Peyer's patch (tissue), 4 donors: Measurements from ENCODE around the gene PRRC2B. TPM values are rescaled to one million over a fixed set of nuclear protein-coding genes. Genes with fewer than 3 reads are reported as not detected.
"Not testable (repeated sequence)": the region's sequence is repeated elsewhere in the genome, so short reads cannot be mapped to it uniquely, and the experiment has no call there.

Experiments used
- DNase-seq, 3 donors: peaks; one replicate each; pipeline ENCODE4 v3.0.0-alpha.2; 2017 to 2019
- H3K27ac ChIP-seq, 4 donors: fragments of 200-600 bp; sonication (generic); one replicate each; pipeline ENCODE4 v1.5.1; 2016 to 2019
- H3K27me3 ChIP-seq, 2 donors: fragments of 200-600 bp; sonication (generic); one replicate each; pipeline ENCODE4 v1.5.1; 2019
- H3K36me3 ChIP-seq, 3 donors: fragments of 200-600 bp; sonication (generic); one replicate each; pipeline ENCODE4 v1.5.1; 2016 to 2019
- H3K4me1 ChIP-seq, 4 donors: fragments of 200-600 bp; sonication (generic); one replicate each; pipeline ENCODE4 v1.5.1; 2016 to 2019
- H3K4me3 ChIP-seq, 4 donors: fragments of 200-600 bp; sonication (generic); 1 replicate in 3 of 4; 2 replicates in 1 of 4; pipeline ENCODE4 v1.5.1; 2016 to 2019; ENCODE audit warnings: mild to moderate bottlenecking in 1 of 4
- H3K9me3 ChIP-seq, 4 donors: fragments of 200-600 bp; sonication (generic); one replicate each; pipeline ENCODE4 v1.5.1; 2016 to 2019; ENCODE audit warnings: mild to moderate bottlenecking in 1 of 4
- POLR2A ChIP-seq, 2 donors: fragments of 450-650 bp; IDR thresholded peaks; one replicate each; pipeline ENCODE4 v1.5.1; 2017; ENCODE audit warnings: antibody characterized with exemption in 2 of 2, mild to moderate bottlenecking in 2 of 2, moderate library complexity in 2 of 2
- total RNA-seq, 4 donors: library from RNA; depleted of rRNA; stranded (reverse); fragments of >200 nt; gene quantifications; one replicate each; pipeline ENCODE4 v1.1.0, GENCODE V29; 2016
- TF ChIP-seq, protein P1 (sequence below), 6 experiments: fragments of 450-650 bp in 4 of 6; fragments of 200-600 bp in 2 of 6; sonication (generic) in 1 of 6; IDR thresholded peaks; one replicate each; pipeline ENCODE4 v1.5.1; 2017 to 2019; ENCODE audit warnings: antibody characterized with exemption in 6 of 6, mild to moderate bottlenecking in 3 of 6, moderate library complexity in 1 of 6

PRRC2B gene
- total RNA-seq, 4 donors from 2014 or later, result 109 to 174 (median 149) TPM

- Histone ChIP-seq H3K4me1 (no peaks in the 10 kb centered on the region), H3K27ac (no peak overlapping the region), H3K27me3 (no peaks in the 10 kb centered on the region), H3K9me3 (no peaks in the 10 kb centered on the region), H3K36me3 (peaks cover 0 to 85% (median 2%) of the 10 kb centered on the region in 3 donors), H3K4me3 (no peak overlapping the region)
- TF ChIP-seq POLR2A (IDR thresholded peaks at IDR 0.05), result no peak
- TF ChIP-seq, protein P1, sequence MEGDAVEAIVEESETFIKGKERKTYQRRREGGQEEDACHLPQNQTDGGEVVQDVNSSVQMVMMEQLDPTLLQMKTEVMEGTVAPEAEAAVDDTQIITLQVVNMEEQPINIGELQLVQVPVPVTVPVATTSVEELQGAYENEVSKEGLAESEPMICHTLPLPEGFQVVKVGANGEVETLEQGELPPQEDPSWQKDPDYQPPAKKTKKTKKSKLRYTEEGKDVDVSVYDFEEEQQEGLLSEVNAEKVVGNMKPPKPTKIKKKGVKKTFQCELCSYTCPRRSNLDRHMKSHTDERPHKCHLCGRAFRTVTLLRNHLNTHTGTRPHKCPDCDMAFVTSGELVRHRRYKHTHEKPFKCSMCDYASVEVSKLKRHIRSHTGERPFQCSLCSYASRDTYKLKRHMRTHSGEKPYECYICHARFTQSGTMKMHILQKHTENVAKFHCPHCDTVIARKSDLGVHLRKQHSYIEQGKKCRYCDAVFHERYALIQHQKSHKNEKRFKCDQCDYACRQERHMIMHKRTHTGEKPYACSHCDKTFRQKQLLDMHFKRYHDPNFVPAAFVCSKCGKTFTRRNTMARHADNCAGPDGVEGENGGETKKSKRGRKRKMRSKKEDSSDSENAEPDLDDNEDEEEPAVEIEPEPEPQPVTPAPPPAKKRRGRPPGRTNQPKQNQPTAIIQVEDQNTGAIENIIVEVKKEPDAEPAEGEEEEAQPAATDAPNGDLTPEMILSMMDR (IDR thresholded peaks at IDR 0.05), result no peak
- DNase-seq, result peak in 1 of 3 donors; percentile 9
Observed at GRCh38 chr9:131454028-131454427, 60.1 kb downstream of the PRRC2B start.

GRCh38 chr9:131455655-131456054 lies 61.8 kb downstream of the PRRC2B start:
- not testable (repeated sequence) for H3K4me1 ChIP-seq, H3K27ac ChIP-seq, H3K4me3 ChIP-seq, H3K9me3 ChIP-seq, H3K27me3 ChIP-seq
- DNase-seq, result peak in 1 of 3 donors; percentile 34
- peaks cover 0 to 88% (median 6%) of the 10 kb centered on the region in 3 donors for H3K36me3 ChIP-seq

- H3K4me3 ChIP-seq, result no peak overlapping the region
Observed at GRCh38 chr9:131457746-131458145, 63.9 kb downstream of the PRRC2B start.

GRCh38 chr9:131459056-131459455 lies 65.2 kb downstream of the PRRC2B start:
- no peak for TF ChIP-seq POLR2A (IDR thresholded peaks at IDR 0.05)
- TF ChIP-seq, protein P1 (IDR thresholded peaks at IDR 0.05), result no peak
- no peaks in the 10 kb centered on the region for H3K9me3 ChIP-seq
- H3K4me1 ChIP-seq, result no peaks in the 10 kb centered on the region
- H3K27me3 ChIP-seq, result no peaks in the 10 kb centered on the region
- peak in 1 of 3 donors; percentile 29 for DNase-seq
- H3K4me3 ChIP-seq, result no peak overlapping the region
- no peak overlapping the region for H3K27ac ChIP-seq
- H3K36me3 ChIP-seq, result peaks cover 0 to 87% (median 6%) of the 10 kb centered on the region in 3 donors

More at GRCh38 chr9:131457746-131458145, 63.9 kb downstream of the PRRC2B start:
- H3K27ac ChIP-seq, result no peak overlapping the region
- no peaks in the 10 kb centered on the region for H3K27me3 ChIP-seq
- H3K9me3 ChIP-seq, result no peaks in the 10 kb centered on the region
- TF ChIP-seq, protein P1 (IDR thresholded peaks at IDR 0.05), result no peak
- no peak for TF ChIP-seq POLR2A (IDR thresholded peaks at IDR 0.05)
- H3K36me3 ChIP-seq, result peaks cover 0 to 91% (median 6%) of the 10 kb centered on the region in 3 donors
- no peaks in the 10 kb centered on the region for H3K4me1 ChIP-seq
- DNase-seq, result peak in 1 of 3 donors; percentile 25

- no peak overlapping the region for H3K4me3 ChIP-seq
- DNase-seq, result peak in 1 of 3 donors; percentile 18
- no peaks in the 10 kb centered on the region for H3K27me3 ChIP-seq
- H3K4me1 ChIP-seq, result no peaks in the 10 kb centered on the region
- H3K27ac ChIP-seq, result no peak overlapping the region
- H3K36me3 ChIP-seq, result peaks cover 0 to 87% (median 6%) of the 10 kb centered on the region in 3 donors
- TF ChIP-seq, protein P1 (IDR thresholded peaks at IDR 0.05), result no peak
- TF ChIP-seq POLR2A (IDR thresholded peaks at IDR 0.05), result no peak
- H3K9me3 ChIP-seq, result no peaks in the 10 kb centered on the region
Observed at GRCh38 chr9:131461166-131461565, 67.3 kb downstream of the PRRC2B start.

- peaks cover 0 to 3% (median 0%) of the 10 kb centered on the region in 4 donors for H3K4me1 ChIP-seq
- no peaks in the 10 kb centered on the region for H3K9me3 ChIP-seq
- peak in 1 of 3 donors; percentile 38 for DNase-seq
- H3K27ac ChIP-seq, result no peak overlapping the region
- TF ChIP-seq POLR2A (IDR thresholded peaks at IDR 0.05), result no peak
- TF ChIP-seq, protein P1 (IDR thresholded peaks at IDR 0.05), result no peak
- H3K4me3 ChIP-seq, result no peak overlapping the region
- no peaks in the 10 kb centered on the region for H3K27me3 ChIP-seq
- peaks cover 0 to 90% (median 4%) of the 10 kb centered on the region in 3 donors for H3K36me3 ChIP-seq
Observed at GRCh38 chr9:131464354-131465000, 70.6 kb downstream of the PRRC2B start.
